CD14-positive monocyte (primary cell): ENCODE measurements around the gene CARM1. TPM values are rescaled to one million over a fixed set of nuclear protein-coding genes. Genes with fewer than 3 reads are reported as not detected.

Experiments
- DNase-seq, 3 donors: peaks; one replicate each; pipeline ENCODE4 v3.0.0-alpha.2; 2011 to 2022
- H2AFZ ChIP-seq: 2 replicates; pipeline ENCODE4 v1.6.0; 2012; ENCODE audit warnings: mild to moderate bottlenecking, low read depth, low read length, inconsistent platforms; ENCODE audit not compliant: insufficient read depth, poor library complexity, severe bottlenecking
- H3K27ac ChIP-seq, 2 donors: 1 replicate in 1 of 2; 2 replicates in 1 of 2; pipeline ENCODE4 v1.5.1; 2012 to 2013; ENCODE audit warnings: low read length in 2 of 2, control low read depth in 1 of 2, inconsistent platforms in 1 of 2, low read depth in 1 of 2, mild to moderate bottlenecking in 1 of 2
- H3K27me3 ChIP-seq, 2 donors: one replicate each; pipeline versions ENCODE4 v1.6.0 to v1.6.1; 2011 to 2013; ENCODE audit warnings: low read length in 2 of 2; ENCODE audit not compliant: control insufficient read depth in 2 of 2, insufficient read depth in 2 of 2
- H3K36me3 ChIP-seq, 2 donors: replicated peaks in 1 of 2; 1 replicate in 1 of 2; 2 replicates in 1 of 2; pipeline versions ENCODE4 v1.5.1 to v1.6.1; 2012 to 2013; ENCODE audit warnings: low read length in 2 of 2, control low read depth in 1 of 2, inconsistent platforms in 1 of 2, mild to moderate bottlenecking in 1 of 2; ENCODE audit not compliant: insufficient read depth in 2 of 2, control insufficient read depth in 1 of 2
- H3K4me1 ChIP-seq, 2 donors: 1 replicate in 1 of 2; 2 replicates in 1 of 2; pipeline versions ENCODE4 v1.5.1 to v1.6.1; 2012 to 2013; ENCODE audit warnings: low read length in 2 of 2, control low read depth in 1 of 2, inconsistent platforms in 1 of 2, mild to moderate bottlenecking in 1 of 2, moderate library complexity in 1 of 2; ENCODE audit not compliant: insufficient read depth in 2 of 2, control insufficient read depth in 1 of 2
- H3K4me2 ChIP-seq: replicated peaks from 2 replicates; pipeline ENCODE3; 2012; ENCODE audit warnings: low read length, moderate library complexity, mild to moderate bottlenecking; ENCODE audit not compliant: poor library complexity, severe bottlenecking; ENCODE audit errors: extremely low read depth
- H3K4me3 ChIP-seq, 3 experiments: fragments of 200-600 bp in 1 of 3; sonication (generic) in 1 of 3; replicated peaks in 1 of 3; 1 replicate in 2 of 3; 2 replicates in 1 of 3; pipeline ENCODE4 v1.5.1; 2011 to 2013; ENCODE audit warnings: low read length in 3 of 3, mild to moderate bottlenecking in 3 of 3, control low read depth in 2 of 3, low read depth in 2 of 3, inconsistent platforms in 1 of 3, moderate library complexity in 1 of 3
- H3K79me2 ChIP-seq: 2 replicates; pipeline ENCODE4 v1.6.0; 2012; ENCODE audit warnings: mild to moderate bottlenecking, control low read depth, inconsistent platforms, low read length, moderate library complexity; ENCODE audit not compliant: insufficient read depth
- H3K9ac ChIP-seq: 2 replicates; pipeline ENCODE4 v1.6.0; 2017; ENCODE audit warnings: low read length, mild to moderate bottlenecking; ENCODE audit not compliant: insufficient read depth, poor library complexity, severe bottlenecking
- H3K9me3 ChIP-seq, 2 donors: replicated peaks in 1 of 2; 1 replicate in 1 of 2; 2 replicates in 1 of 2; pipeline versions ENCODE4 v1.5.1 to v1.6.1; 2012 to 2013; ENCODE audit warnings: low read length in 2 of 2, control low read depth in 1 of 2; ENCODE audit not compliant: control insufficient read depth in 1 of 2, insufficient read depth in 1 of 2
- H4K20me1 ChIP-seq: 2 replicates; pipeline ENCODE4 v1.6.0; 2012; ENCODE audit warnings: mild to moderate bottlenecking, low read length, control low read depth, moderate library complexity; ENCODE audit not compliant: insufficient read depth
- H3K27ac Mint-ChIP-seq, 7 donors: one replicate each; pipeline ENCODE4 v1.8.0; 2020; ENCODE audit warnings: mild to moderate bottlenecking in 7 of 7, mixed read lengths in 7 of 7, moderate library complexity in 6 of 7, inconsistent platforms in 2 of 7
- H3K27me3 Mint-ChIP-seq, 3 donors: one replicate each; pipeline ENCODE4 v1.8.0; 2021 to 2022; ENCODE audit warnings: low read depth in 3 of 3, mild to moderate bottlenecking in 3 of 3, mixed read lengths in 3 of 3, moderate library complexity in 3 of 3, inconsistent platforms in 1 of 3
- H3K36me3 Mint-ChIP-seq, 2 donors: one replicate each; pipeline ENCODE4 v1.8.0; 2020; ENCODE audit warnings: mixed read lengths in 2 of 2, inconsistent platforms in 1 of 2, mild to moderate bottlenecking in 1 of 2
- H3K4me1 Mint-ChIP-seq: one replicate; pipeline ENCODE4 v1.8.0; 2020; ENCODE audit warnings: mild to moderate bottlenecking, mixed read lengths
- H3K4me3 Mint-ChIP-seq, 2 donors: one replicate each; pipeline ENCODE4 v1.8.0; 2020; ENCODE audit warnings: mild to moderate bottlenecking in 2 of 2, mixed read lengths in 2 of 2, moderate library complexity in 1 of 2
- H3K9me3 Mint-ChIP-seq, 7 donors: one replicate each; pipeline ENCODE4 v1.8.0; 2020 to 2022; ENCODE audit warnings: mixed read lengths in 7 of 7, mild to moderate bottlenecking in 6 of 7, moderate library complexity in 6 of 7, inconsistent platforms in 2 of 7
- CTCF ChIP-seq: fragments of 200-600 bp; IDR thresholded peaks from one replicate; pipeline ENCODE4 v1.8.0; 2022; ENCODE audit warnings: antibody characterized with exemption, mild to moderate bottlenecking
- WGBS: methylation state at CpG from one replicate; pipeline ENCODE4 v1.1.5; 2013; ENCODE audit warnings: missing lambda C conversion rate; ENCODE audit not compliant: insufficient coverage; 5-methylcytosine and 5-hydroxymethylcytosine counted together
- intact Hi-C, 2 donors: fragments of 100-400 bp; cut with micrococcal nuclease; formaldehyde crosslinking; loops; one replicate each; pipeline versions ENCODE4 v1.15.0 to v1.15.1; 2023
- polyA plus RNA-seq, 3 donors: library from polyadenylated mRNA; depleted of rRNA in 1 of 3; unstranded in 2 of 3; stranded (reverse) in 1 of 3; fragments of 300-500 nt in 2 of 3; fragments of >200 nt in 1 of 3; fragmentation: Illumina TruSeq in 2 of 3; gene quantifications; 1 replicate in 2 of 3; 2 replicates in 1 of 3; pipeline ENCODE4 v1.2.3, GENCODE V29; 2012 to 2021

CARM1 gene
- polyA plus RNA-seq, 3 donors, result 0.17 to 26.3 (median 0.29) TPM

DNA sequence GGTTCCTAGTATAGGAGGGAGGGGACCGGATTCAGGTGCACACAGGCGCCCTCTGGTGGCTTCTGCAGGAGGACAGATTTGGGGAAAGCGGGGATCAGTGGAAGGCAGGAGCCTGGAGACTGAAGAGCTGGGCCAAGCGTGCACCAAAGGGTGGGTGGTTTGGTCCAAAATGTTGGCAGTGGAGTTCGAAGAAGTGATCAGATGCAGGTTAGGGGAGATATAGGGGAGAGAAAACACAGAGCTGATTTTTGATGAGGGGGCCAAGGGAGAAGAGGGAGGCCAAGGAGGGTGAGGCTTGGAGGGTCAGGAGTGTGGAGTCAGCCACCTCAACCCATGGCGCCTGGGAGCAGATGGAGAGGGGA, 6.8 kb upstream of the CARM1 start:
- no peak overlapping the region for H3K4me3 Mint-ChIP-seq
- Histone ChIP-seq H3K9ac (no peak overlapping the region), H3K4me2 (no peak overlapping the region), H2AFZ (no peak overlapping the region), H4K20me1 (peaks cover 17% of the 10 kb centered on the region), H3K36me3 (peaks cover 26 to 28% of the 10 kb centered on the region in 2 donors), H3K4me1 (peaks cover 43 to 81% of the 10 kb centered on the region in 2 donors), H3K9me3 (no peaks in the 10 kb centered on the region), H3K4me3 (no peak overlapping the region), H3K27ac (peak overlapping the region; percentile 15 to 79), H3K79me2 (peaks cover 16% of the 10 kb centered on the region), H3K27me3 (no peaks in the 10 kb centered on the region)
- peak; percentile 93 for TF ChIP-seq CTCF
- intact Hi-C loops, result loop anchor here (2.0 to 5.0 kb wide), 2 partner anchors 147 to 148 kb away; partner anchors contain the start of gene DNM2 (in 1 of the 2)
- 33% methylated on average over 5 of the region's 6 CpGs for WGBS
- peaks cover 0 to 3% (median 0%) of the 10 kb centered on the region in 7 donors for H3K9me3 Mint-ChIP-seq
- peak; percentile 65 to 75 (median 74) for DNase-seq
- H3K36me3 Mint-ChIP-seq, result peaks cover 38 to 56% of the 10 kb centered on the region in 2 donors
- peaks cover 0 to 2% (median 0%) of the 10 kb centered on the region in 3 donors for H3K27me3 Mint-ChIP-seq
- H3K4me1 Mint-ChIP-seq, result peaks cover 53% of the 10 kb centered on the region
- H3K27ac Mint-ChIP-seq, result peak overlapping the region; percentile 47 to 91 (median 85)

- no peak for TF ChIP-seq CTCF
- Histone ChIP-seq H3K27me3 (no peaks in the 10 kb centered on the region), H3K9ac (no peak overlapping the region), H3K9me3 (no peaks in the 10 kb centered on the region), H3K4me3 (no peak overlapping the region), H2AFZ (no peak overlapping the region), H3K79me2 (peaks cover 16% of the 10 kb centered on the region), H3K27ac (peak overlapping the region in 1 of 2 donors; percentile 26), H3K4me1 (peaks cover 43 to 74% of the 10 kb centered on the region in 2 donors), H3K4me2 (no peak overlapping the region), H4K20me1 (peaks cover 17% of the 10 kb centered on the region), H3K36me3 (peaks cover 25 to 26% of the 10 kb centered on the region in 2 donors)
- intact Hi-C loops, result loop anchor here in 1 of 2 donors (5.0 kb wide), 1 partner anchor 84 kb away; no protein-coding TSS in a partner anchor
- WGBS, result 33% methylated on average over 5 of the region's 10 CpGs
- H3K9me3 Mint-ChIP-seq, result peaks cover 0 to 2% (median 0%) of the 10 kb centered on the region in 7 donors
- no peak overlapping the region for H3K4me3 Mint-ChIP-seq
- peaks cover 35 to 52% of the 10 kb centered on the region in 2 donors for H3K36me3 Mint-ChIP-seq
- H3K27me3 Mint-ChIP-seq, result peaks cover 0 to 2% (median 2%) of the 10 kb centered on the region in 3 donors
- no peak for DNase-seq
- peak overlapping the region in 2 of 7 donors; percentile 13 to 26 for H3K27ac Mint-ChIP-seq
- peaks cover 47% of the 10 kb centered on the region for H3K4me1 Mint-ChIP-seq
Observed at GRCh38 chr19:10866495-10866894, 4.9 kb upstream of the CARM1 start.
